GM21786 (cell line): ENCODE measurements around the gene NECTIN3.

ENCODE experiments used
- ATAC-seq: cut with Tn5 transposase; IDR thresholded peaks from one replicate; pipeline ENCODE4 v1.9.1; 2021; ENCODE audit not compliant: unreplicated experiment

Gene NECTIN3

GRCh38 chr3:111081008-111081545 is 9.5 kb downstream of the NECTIN3 start:
- ATAC-seq = no peak

GRCh38 chr3:111084911-111085310 is 13.3 kb downstream of the NECTIN3 start:
- no peak for ATAC-seq

- ATAC-seq = no peak
Measured at GRCh38 chr3:111087924-111088469, 16.4 kb downstream of the NECTIN3 start.

- ATAC-seq = no peak
Measured at GRCh38 chr3:111096487-111097209, 25.0 kb downstream of the NECTIN3 start.

GRCh38 chr3:111103807-111104206 is 32.2 kb downstream of the NECTIN3 start:
- ATAC-seq = no peak

GRCh38 chr3:111106993-111107661 is 35.5 kb downstream of the NECTIN3 start:
- ATAC-seq = no peak

GRCh38 chr3:111107662-111108035 is 36.0 kb downstream of the NECTIN3 start:
- ATAC-seq = no peak

GRCh38 chr3:111112913-111113312 is 41.3 kb downstream of the NECTIN3 start:
- no peak for ATAC-seq

- ATAC-seq = no peak
Measured at GRCh38 chr3:111128884-111129283, 57.3 kb downstream of the NECTIN3 start.

- ATAC-seq = no peak
Measured at GRCh38 chr3:111130827-111131226, 59.2 kb downstream of the NECTIN3 start.

GRCh38 chr3:111134302-111134701 is 62.7 kb downstream of the NECTIN3 start:
- ATAC-seq = no peak

GRCh38 chr3:111151438-111151837 is 79.8 kb downstream of the NECTIN3 start:
- no peak for ATAC-seq

- no peak for ATAC-seq
Measured at GRCh38 chr3:111152496-111152895, 80.9 kb downstream of the NECTIN3 start.

- ATAC-seq = no peak
Measured at GRCh38 chr3:111156517-111156916, 84.9 kb downstream of the NECTIN3 start.

GRCh38 chr3:111159391-111159790 is 87.8 kb downstream of the NECTIN3 start:
- ATAC-seq = no peak

GRCh38 chr3:111164621-111165020 is 93.0 kb downstream of the NECTIN3 start:
- no peak for ATAC-seq

- ATAC-seq = no peak
Measured at GRCh38 chr3:111165411-111165810, 93.8 kb downstream of the NECTIN3 start.

GRCh38 chr3:111173328-111173900 is 101.8 kb downstream of the NECTIN3 start:
- ATAC-seq = no peak

- no peak for ATAC-seq
Measured at GRCh38 chr3:111173906-111174305, 102.3 kb downstream of the NECTIN3 start.

- no peak for ATAC-seq
Measured at GRCh38 chr3:111190518-111190917, 118.9 kb downstream of the NECTIN3 start.

- ATAC-seq = no peak
Measured at GRCh38 chr3:111193472-111193871, 121.9 kb downstream of the NECTIN3 start.

GRCh38 chr3:111194048-111194447 is 122.4 kb downstream of the NECTIN3 start:
- ATAC-seq = no peak
